ENCODE results near the gene VAC14. TPM values are rescaled to one million over a fixed set of nuclear protein-coding genes. Genes with fewer than 3 reads are reported as not detected.

VAC14 gene
- total RNA-seq, 1 experiment from 2014 or later: 49.9 TPM

GRCh38 chr16:70724146-70725023 is 76.6 kb downstream of the VAC14 start:
- no peak overlapping the region for H3K4me3 Mint-ChIP-seq
- no peak overlapping the region for H3K27ac ChIP-seq (ENCODE audit: insufficient read length, low read depth, low read length)
- TF ChIP-seq, protein P1, sequence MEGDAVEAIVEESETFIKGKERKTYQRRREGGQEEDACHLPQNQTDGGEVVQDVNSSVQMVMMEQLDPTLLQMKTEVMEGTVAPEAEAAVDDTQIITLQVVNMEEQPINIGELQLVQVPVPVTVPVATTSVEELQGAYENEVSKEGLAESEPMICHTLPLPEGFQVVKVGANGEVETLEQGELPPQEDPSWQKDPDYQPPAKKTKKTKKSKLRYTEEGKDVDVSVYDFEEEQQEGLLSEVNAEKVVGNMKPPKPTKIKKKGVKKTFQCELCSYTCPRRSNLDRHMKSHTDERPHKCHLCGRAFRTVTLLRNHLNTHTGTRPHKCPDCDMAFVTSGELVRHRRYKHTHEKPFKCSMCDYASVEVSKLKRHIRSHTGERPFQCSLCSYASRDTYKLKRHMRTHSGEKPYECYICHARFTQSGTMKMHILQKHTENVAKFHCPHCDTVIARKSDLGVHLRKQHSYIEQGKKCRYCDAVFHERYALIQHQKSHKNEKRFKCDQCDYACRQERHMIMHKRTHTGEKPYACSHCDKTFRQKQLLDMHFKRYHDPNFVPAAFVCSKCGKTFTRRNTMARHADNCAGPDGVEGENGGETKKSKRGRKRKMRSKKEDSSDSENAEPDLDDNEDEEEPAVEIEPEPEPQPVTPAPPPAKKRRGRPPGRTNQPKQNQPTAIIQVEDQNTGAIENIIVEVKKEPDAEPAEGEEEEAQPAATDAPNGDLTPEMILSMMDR (conservative IDR thresholded peaks at IDR 0.05): no peak

More at GRCh38 chr16:70724146-70725023, 76.6 kb downstream of the VAC14 start:
- no peak overlapping the region for H2BK5ac ChIP-seq (ENCODE audit: insufficient read length, low read length)
- H2BK15ac ChIP-seq (ENCODE audit: low read depth, low read length): no peak overlapping the region
- H3K79me2 ChIP-seq (ENCODE audit: insufficient read depth, low read length): no peaks in the 10 kb centered on the region
- H3K4me1 ChIP-seq (ENCODE audit: insufficient read depth, low read length): no peaks in the 10 kb centered on the region
- no peak overlapping the region for H3K18ac ChIP-seq (ENCODE audit: insufficient read length, low read depth, low read length)
- Mint-ChIP-seq H3K4me1 (peaks cover 4 to 14% of the 10 kb centered on the region in 2 experiments; a peak in 2 of 4 replicates), H3K27ac (peak overlapping the region in 1 of 3 experiments; percentile 68; a peak in 2 of 7 replicates), H3K36me3 (ENCODE audit: insufficient read depth in 1 of 3, low read depth in 3 of 3) (peaks cover 20 to 35% (median 27%) of the 10 kb centered on the region in 3 experiments), H3K9me3 (no peaks in the 10 kb centered on the region), H3K27me3 (ENCODE audit: low read depth) (no peaks in the 10 kb centered on the region)
- no peaks in the 10 kb centered on the region for H3K23me2 ChIP-seq (ENCODE audit: insufficient read length, low read depth, low read length, poor library complexity, severe bottlenecking)
- H4K20me1 ChIP-seq (ENCODE audit: control insufficient read depth, insufficient read depth, insufficient read length): no peaks in the 10 kb centered on the region
- H4K8ac ChIP-seq (replicated peaks; ENCODE audit: insufficient read length, low read depth, low read length): no peak overlapping the region
- H3K4ac ChIP-seq (ENCODE audit: low read depth, low read length): no peak overlapping the region
- H2BK12ac ChIP-seq (ENCODE audit: insufficient read length, low read depth, low read length): no peak overlapping the region
- no peak overlapping the region for H3K9ac ChIP-seq (ENCODE audit: extremely low read depth, insufficient read length, low read length)
- no peak overlapping the region for H3T11ph ChIP-seq (ENCODE audit: low read length)
- no peak overlapping the region for H2BK20ac ChIP-seq (ENCODE audit: low read depth, low read length, poor library complexity, severe bottlenecking)
- no peak overlapping the region for H3K56ac ChIP-seq (ENCODE audit: insufficient read length, low read depth, low read length)
- no peak overlapping the region for H2AFZ ChIP-seq (ENCODE audit: low read length)
- no peaks in the 10 kb centered on the region for H3K27me3 ChIP-seq (ENCODE audit: insufficient read depth, low read length)
- H3K79me1 ChIP-seq (ENCODE audit: insufficient read depth, low read depth, low read length, poor library complexity, severe bottlenecking): no peaks in the 10 kb centered on the region
- no peak overlapping the region for H3K23ac ChIP-seq (ENCODE audit: insufficient read length, low read depth, low read length)
- H4K5ac ChIP-seq (ENCODE audit: insufficient read length, low read depth, low read length): no peak overlapping the region
- no peak overlapping the region for H4K91ac ChIP-seq (ENCODE audit: insufficient read length, low read depth, low read length)
- H3K9me3 ChIP-seq (ENCODE audit: control insufficient read depth, low read depth, low read length): no peaks in the 10 kb centered on the region
- H3K14ac ChIP-seq (ENCODE audit: insufficient read depth, low read length): no peak overlapping the region; the same call in 1 of the 2 replicates
- no peak for DNase-seq
- H2BK120ac ChIP-seq (ENCODE audit: low read depth, low read length, poor library complexity, severe bottlenecking): no peak overlapping the region
- no peak overlapping the region for H2AK5ac ChIP-seq (ENCODE audit: insufficient read length, low read length)
- WGBS (ENCODE audit: extremely low coverage, insufficient read length, low lambda C conversion rate): no CpG with 5 or more reads among the region's 15 CpGs
- H3K4me2 ChIP-seq (ENCODE audit: insufficient read depth, insufficient read length, low read length): no peak overlapping the region
